ENCODE data around the gene CALML5. TPM values are rescaled to one million over a fixed set of nuclear protein-coding genes. Genes with fewer than 3 reads are reported as not detected.

Gene CALML5
- total and polyA plus RNA-seq, 4 donors = not detected

DNA sequence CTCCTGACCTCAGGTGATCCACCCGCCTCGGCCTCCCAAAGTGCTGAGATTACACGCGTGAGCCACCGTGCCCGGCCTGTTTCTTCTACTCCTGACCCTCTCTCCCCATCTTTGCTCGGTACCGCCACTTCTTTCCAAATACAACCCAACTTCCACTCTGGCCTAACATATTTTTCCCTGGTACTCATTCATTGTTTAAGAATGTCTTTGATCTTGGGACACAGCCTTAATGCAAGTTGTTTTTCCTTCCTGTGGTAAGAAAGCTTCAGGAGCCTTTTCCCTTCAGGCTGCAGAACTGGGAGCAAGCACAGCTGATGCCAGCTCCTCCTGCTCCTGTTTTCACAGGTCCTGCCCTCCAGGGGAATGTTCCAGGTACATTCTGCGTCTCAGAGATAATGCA, 39.1 kb upstream of the CALML5 start:
- TF ChIP-seq, protein P1, sequence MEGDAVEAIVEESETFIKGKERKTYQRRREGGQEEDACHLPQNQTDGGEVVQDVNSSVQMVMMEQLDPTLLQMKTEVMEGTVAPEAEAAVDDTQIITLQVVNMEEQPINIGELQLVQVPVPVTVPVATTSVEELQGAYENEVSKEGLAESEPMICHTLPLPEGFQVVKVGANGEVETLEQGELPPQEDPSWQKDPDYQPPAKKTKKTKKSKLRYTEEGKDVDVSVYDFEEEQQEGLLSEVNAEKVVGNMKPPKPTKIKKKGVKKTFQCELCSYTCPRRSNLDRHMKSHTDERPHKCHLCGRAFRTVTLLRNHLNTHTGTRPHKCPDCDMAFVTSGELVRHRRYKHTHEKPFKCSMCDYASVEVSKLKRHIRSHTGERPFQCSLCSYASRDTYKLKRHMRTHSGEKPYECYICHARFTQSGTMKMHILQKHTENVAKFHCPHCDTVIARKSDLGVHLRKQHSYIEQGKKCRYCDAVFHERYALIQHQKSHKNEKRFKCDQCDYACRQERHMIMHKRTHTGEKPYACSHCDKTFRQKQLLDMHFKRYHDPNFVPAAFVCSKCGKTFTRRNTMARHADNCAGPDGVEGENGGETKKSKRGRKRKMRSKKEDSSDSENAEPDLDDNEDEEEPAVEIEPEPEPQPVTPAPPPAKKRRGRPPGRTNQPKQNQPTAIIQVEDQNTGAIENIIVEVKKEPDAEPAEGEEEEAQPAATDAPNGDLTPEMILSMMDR (IDR thresholded peaks at IDR 0.05; ENCODE audit: control extremely low read depth, extremely low read depth) = no peak
- Histone ChIP-seq H3K9ac (ENCODE audit: insufficient read depth in 1 of 2, low read length in 2 of 2) (no peak overlapping the region), H3K4me1 (ENCODE audit: control insufficient read depth in 5 of 5, insufficient read depth in 5 of 5, low read length in 5 of 5) (no peaks in the 10 kb centered on the region), H3K27me3 (ENCODE audit: control insufficient read depth in 3 of 3, insufficient read depth in 3 of 3, low read length in 2 of 3) (no peaks in the 10 kb centered on the region), H3K36me3 (ENCODE audit: control insufficient read depth in 4 of 4, insufficient read depth in 4 of 4, low read length in 4 of 4) (no peaks in the 10 kb centered on the region), H3K9me3 (ENCODE audit: control insufficient read depth in 4 of 4, insufficient read depth in 3 of 4, low read length in 3 of 4) (peaks cover 0 to under 1% (median 0%) of the 10 kb centered on the region in 4 donors), H3K4me3 (no peak overlapping the region), H3K27ac (ENCODE audit: low read depth in 1 of 2, low read length in 1 of 2) (no peak overlapping the region)
- DNase-seq (no peak), ATAC-seq (ENCODE audit: insufficient read depth, low FRiP score) (no peak)
- 72 to 76% methylated on average over 9 of the region's 9 CpGs for WGBS, 2 donors

DNA sequence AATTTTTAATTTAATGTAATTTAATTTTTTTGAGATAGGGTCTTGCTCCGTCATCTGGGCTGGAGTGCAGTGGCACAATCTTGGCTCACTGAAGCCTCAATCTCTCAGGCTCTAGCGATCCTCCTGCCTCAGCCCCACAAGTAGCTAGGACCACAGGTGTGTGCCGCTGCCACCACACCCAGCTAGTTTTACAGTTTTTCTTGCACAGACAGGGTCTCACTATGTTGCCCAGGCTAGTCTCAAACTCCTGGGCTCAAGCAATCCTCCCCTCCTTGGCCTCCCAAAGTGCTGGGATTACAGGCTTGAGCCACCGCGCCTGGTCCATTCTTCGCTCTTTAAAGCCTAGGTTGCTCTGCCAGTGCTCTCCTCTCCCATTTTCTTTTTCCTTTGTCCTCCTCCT, 38.3 kb upstream of the CALML5 start:
- ATAC-seq (ENCODE audit: insufficient read depth, low FRiP score) (no peak), DNase-seq (no peak)
- Histone ChIP-seq H3K4me3 (no peak overlapping the region), H3K9ac (ENCODE audit: insufficient read depth in 1 of 2, low read length in 2 of 2) (no peak overlapping the region), H3K27ac (ENCODE audit: low read depth in 1 of 2, low read length in 1 of 2) (no peak overlapping the region), H3K36me3 (ENCODE audit: control insufficient read depth in 4 of 4, insufficient read depth in 4 of 4, low read length in 4 of 4) (no peaks in the 10 kb centered on the region), H3K27me3 (ENCODE audit: control insufficient read depth in 3 of 3, insufficient read depth in 3 of 3, low read length in 2 of 3) (no peaks in the 10 kb centered on the region), H3K9me3 (ENCODE audit: control insufficient read depth in 4 of 4, insufficient read depth in 3 of 4, low read length in 3 of 4) (no peaks in the 10 kb centered on the region), H3K4me1 (ENCODE audit: control insufficient read depth in 5 of 5, insufficient read depth in 5 of 5, low read length in 5 of 5) (no peaks in the 10 kb centered on the region)
- TF ChIP-seq, protein P1 (IDR thresholded peaks at IDR 0.05; ENCODE audit: control extremely low read depth, extremely low read depth) = no peak
- 83 to 90% methylated on average over 6 of the region's 6 CpGs for WGBS, 2 donors

DNA sequence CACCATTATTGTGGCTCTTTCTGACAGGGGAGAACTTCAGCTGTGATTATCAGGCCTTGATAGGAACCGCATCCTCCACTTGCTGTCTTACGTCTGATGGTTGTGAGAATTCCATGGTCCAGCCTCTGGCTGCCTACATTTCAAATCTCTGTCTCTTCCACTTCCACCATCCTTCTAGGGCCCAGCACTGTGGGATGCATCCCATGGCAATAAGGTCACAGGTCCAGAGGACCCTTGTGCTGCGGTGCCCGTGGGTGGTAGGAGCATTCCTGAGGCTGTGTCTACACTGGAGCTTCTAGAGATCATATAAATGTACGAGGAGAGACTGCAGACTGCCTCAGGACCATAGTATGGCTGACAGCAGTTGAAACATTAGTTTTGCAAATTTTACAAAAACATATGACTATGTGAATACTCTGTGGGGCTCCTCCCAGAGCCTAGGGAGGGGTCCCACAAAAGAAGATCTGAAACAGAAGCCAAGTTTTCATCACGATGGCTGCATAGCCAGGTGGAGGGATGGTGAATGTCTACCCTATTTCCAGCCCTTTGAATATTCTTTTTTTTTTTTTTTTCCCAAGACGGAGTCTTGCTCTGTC, 37.2 kb upstream of the CALML5 start:
- WGBS, 2 donors = 92 to 93% methylated on average over 7 of the region's 7 CpGs
- TF ChIP-seq, protein P1 (IDR thresholded peaks at IDR 0.05; ENCODE audit: control extremely low read depth, extremely low read depth) = no peak
- Histone ChIP-seq H3K36me3 (ENCODE audit: control insufficient read depth in 4 of 4, insufficient read depth in 4 of 4, low read length in 4 of 4) (no peaks in the 10 kb centered on the region), H3K9me3 (ENCODE audit: control insufficient read depth in 4 of 4, insufficient read depth in 3 of 4, low read length in 3 of 4) (no peaks in the 10 kb centered on the region), H3K4me1 (ENCODE audit: control insufficient read depth in 5 of 5, insufficient read depth in 5 of 5, low read length in 5 of 5) (no peaks in the 10 kb centered on the region), H3K4me3 (no peak overlapping the region), H3K27ac (ENCODE audit: low read depth in 1 of 2, low read length in 1 of 2) (no peak overlapping the region), H3K27me3 (ENCODE audit: control insufficient read depth in 3 of 3, insufficient read depth in 3 of 3, low read length in 2 of 3) (no peaks in the 10 kb centered on the region), H3K9ac (ENCODE audit: insufficient read depth in 1 of 2, low read length in 2 of 2) (no peak overlapping the region)
- DNase-seq (no peak), ATAC-seq (ENCODE audit: insufficient read depth, low FRiP score) (no peak)
